Thymus (tissue), 11 donors: ENCODE results near the gene PGA3. TPM values are rescaled to one million over a fixed set of nuclear protein-coding genes. Genes with fewer than 3 reads are reported as not detected.
"Not testable (repeated sequence)": the region's sequence is repeated elsewhere in the genome, so short reads cannot be mapped to it uniquely, and the experiment has no call there.

Source experiments
- DNase-seq, 9 donors: peaks; one replicate each; pipeline ENCODE4 v3.0.0-alpha.2; 2013; ENCODE audit warnings: low spot score in 9 of 9, low read depth in 6 of 9, missing footprints in 1 of 9
- H3K27ac ChIP-seq, 2 donors: one replicate each; pipeline ENCODE4 v1.5.1; 2013; ENCODE audit warnings: control low read depth in 1 of 2, low read depth in 1 of 2, low read length in 1 of 2, mild to moderate bottlenecking in 1 of 2, moderate library complexity in 1 of 2
- H3K27me3 ChIP-seq, 2 donors: one replicate each; pipeline ENCODE4 v1.5.1; 2013; ENCODE audit warnings: low read length in 1 of 2; ENCODE audit not compliant: control insufficient read depth in 2 of 2, insufficient read depth in 1 of 2
- H3K36me3 ChIP-seq, 2 donors: one replicate each; pipeline ENCODE4 v1.5.1; 2013; ENCODE audit warnings: low read length in 1 of 2, mild to moderate bottlenecking in 1 of 2, moderate library complexity in 1 of 2; ENCODE audit not compliant: control insufficient read depth in 2 of 2, insufficient read depth in 2 of 2
- H3K4me1 ChIP-seq, 2 donors: one replicate each; pipeline ENCODE4 v1.5.1; 2013; ENCODE audit warnings: low read length in 2 of 2; ENCODE audit not compliant: control insufficient read depth in 2 of 2, insufficient read depth in 2 of 2
- H3K4me3 ChIP-seq, 2 donors: one replicate each; pipeline ENCODE4 v1.5.1; 2013; ENCODE audit warnings: low read length in 2 of 2, control low read depth in 1 of 2, mild to moderate bottlenecking in 1 of 2
- H3K9me3 ChIP-seq, 2 donors: one replicate each; pipeline ENCODE4 v1.5.1; 2013; ENCODE audit warnings: low read length in 1 of 2, mild to moderate bottlenecking in 1 of 2; ENCODE audit not compliant: control insufficient read depth in 2 of 2, insufficient read depth in 1 of 2
- WGBS: extraction: QIAGEN DNeasy Blood & Tissue Kit; methylation state at CpG from one replicate; pipeline ENCODE4 v1.1.7; 2013; 5-methylcytosine and 5-hydroxymethylcytosine counted together
- polyA plus RNA-seq: library from polyadenylated mRNA; stranded (reverse); fragments of 200-250 nt; gene quantifications from one replicate; pipeline ENCODE4 v1.2.3, GENCODE V29; 2013
- total RNA-seq: library from RNA; stranded (reverse); fragments of 120-200 nt; gene quantifications from one replicate; pipeline ENCODE4 v1.2.4, GENCODE V29; 2013
- donor health status: healthy.

Gene PGA3
- total and polyA plus RNA-seq, 2 donors: 0.80 to 1.3 TPM

DNA sequence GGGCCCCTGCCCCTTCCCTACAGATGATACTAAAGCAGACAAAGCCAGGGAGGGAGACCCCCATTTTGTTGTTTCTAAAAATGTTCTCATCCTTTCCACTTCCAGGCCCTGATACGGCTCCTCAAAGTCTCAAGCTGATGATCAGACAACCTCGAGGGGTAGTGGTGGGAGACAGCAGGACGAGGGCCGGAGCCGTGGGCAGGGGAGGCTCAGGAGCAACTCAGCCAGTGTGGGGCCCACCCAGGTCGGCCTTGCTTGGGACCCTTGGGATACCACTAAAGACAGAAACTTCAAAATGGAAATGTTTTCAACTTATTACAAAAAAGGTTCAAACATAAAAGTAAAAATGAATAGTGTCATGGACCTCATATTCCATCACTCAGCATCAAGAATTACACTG is 26.9 kb upstream of the PGA3 start:
- no peak for DNase-seq
- no peak overlapping the region for H3K4me3 ChIP-seq
- H3K36me3 ChIP-seq: no peaks in the 10 kb centered on the region
- peaks cover 0 to 3% of the 10 kb centered on the region in 2 donors for H3K4me1 ChIP-seq
- H3K27me3 ChIP-seq: peaks cover 0 to 8% of the 10 kb centered on the region in 2 donors
- no peak overlapping the region for H3K27ac ChIP-seq
- WGBS: 95% methylated on average over 6 of the region's 6 CpGs
- no peaks in the 10 kb centered on the region for H3K9me3 ChIP-seq

DNA sequence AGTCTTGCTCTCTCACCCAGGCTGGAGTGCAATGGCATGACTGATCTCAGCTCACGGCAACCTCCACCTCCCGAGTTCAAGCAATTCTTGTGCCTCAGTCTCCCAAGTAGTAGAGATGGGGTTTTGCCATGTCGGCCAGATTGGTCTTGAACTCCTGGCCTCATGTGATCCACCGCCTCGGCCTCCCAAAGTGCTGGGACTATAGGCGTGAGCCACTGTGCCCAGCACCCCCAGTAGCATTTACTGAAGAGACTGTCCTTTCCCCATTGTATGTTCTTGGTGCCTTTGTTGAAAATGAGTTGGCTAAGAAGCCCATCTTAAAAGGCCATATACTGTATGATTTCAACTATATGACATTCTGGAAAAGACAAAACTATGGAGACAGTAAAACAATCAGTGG is 23.1 kb upstream of the PGA3 start:
- H3K9me3 ChIP-seq, H3K27me3 ChIP-seq, H3K27ac ChIP-seq, H3K4me1 ChIP-seq, H3K36me3 ChIP-seq, DNase-seq, H3K4me3 ChIP-seq: not testable (repeated sequence)
- WGBS: 98% methylated on average over 6 of the region's 6 CpGs

- 98% methylated on average over 4 of the region's 4 CpGs for WGBS
- H3K9me3 ChIP-seq: no peaks in the 10 kb centered on the region
Measured at GRCh38 chr11:61181489-61181888, 21.8 kb upstream of the PGA3 start.

DNA sequence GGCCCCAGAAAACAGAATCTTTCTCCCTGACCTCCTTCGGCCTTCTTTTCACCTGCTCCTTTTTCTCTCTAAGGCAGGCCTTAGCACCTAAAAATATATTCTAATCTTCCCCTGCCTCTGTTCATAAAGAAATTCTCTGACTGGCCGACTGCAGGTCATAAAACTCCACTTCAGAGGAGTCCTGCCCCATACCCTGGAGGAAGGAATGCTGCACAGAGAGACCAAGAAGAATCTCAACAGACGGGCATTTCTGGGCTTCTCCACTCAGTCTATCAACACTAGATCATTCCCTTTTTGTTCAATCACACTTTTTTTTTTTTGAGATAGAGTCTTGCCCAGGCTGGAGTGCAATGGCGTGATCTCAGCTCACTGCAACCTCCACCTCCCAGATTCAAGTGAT is 19.7 kb upstream of the PGA3 start:
- Histone ChIP-seq H3K36me3 (no peaks in the 10 kb centered on the region), H3K27ac (no peak overlapping the region), H3K4me3 (no peak overlapping the region), H3K4me1 (no peaks in the 10 kb centered on the region), H3K9me3 (no peaks in the 10 kb centered on the region), H3K27me3 (no peaks in the 10 kb centered on the region)
- no peak for DNase-seq
- 94% methylated on average over 4 of the region's 4 CpGs for WGBS

More at GRCh38 chr11:61181489-61181888, 21.8 kb upstream of the PGA3 start:
- no peaks in the 10 kb centered on the region for H3K27me3 ChIP-seq
- H3K4me1 ChIP-seq: no peaks in the 10 kb centered on the region
- no peaks in the 10 kb centered on the region for H3K36me3 ChIP-seq
- no peak overlapping the region for H3K27ac ChIP-seq
- no peak for DNase-seq
- H3K4me3 ChIP-seq: no peak overlapping the region

DNA sequence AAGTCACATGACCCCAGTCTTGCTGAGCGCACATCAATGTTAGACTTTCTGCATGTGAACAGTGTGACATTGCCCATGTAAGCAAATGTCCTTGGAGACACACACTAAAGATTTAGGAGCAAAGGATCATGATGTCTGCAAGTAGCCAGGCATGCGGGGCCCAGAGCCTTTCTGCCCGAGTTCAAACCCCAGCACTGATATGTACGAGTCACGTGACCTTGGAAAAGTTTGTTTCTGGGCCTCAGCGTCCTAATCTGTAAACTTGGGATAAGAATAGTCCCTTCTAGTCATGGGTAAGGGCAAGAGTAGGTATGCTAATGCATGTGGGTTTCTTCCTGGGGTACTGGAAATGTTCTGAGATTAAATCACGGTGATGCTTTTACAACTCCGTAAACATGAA is 16.8 kb upstream of the PGA3 start:
- H3K27me3 ChIP-seq: no peaks in the 10 kb centered on the region
- no peak overlapping the region for H3K27ac ChIP-seq
- DNase-seq: no peak
- no peak overlapping the region for H3K4me3 ChIP-seq
- no peaks in the 10 kb centered on the region for H3K9me3 ChIP-seq
- WGBS: 96% methylated on average over 8 of the region's 8 CpGs
- H3K4me1 ChIP-seq: no peaks in the 10 kb centered on the region
- H3K36me3 ChIP-seq: no peaks in the 10 kb centered on the region

DNA sequence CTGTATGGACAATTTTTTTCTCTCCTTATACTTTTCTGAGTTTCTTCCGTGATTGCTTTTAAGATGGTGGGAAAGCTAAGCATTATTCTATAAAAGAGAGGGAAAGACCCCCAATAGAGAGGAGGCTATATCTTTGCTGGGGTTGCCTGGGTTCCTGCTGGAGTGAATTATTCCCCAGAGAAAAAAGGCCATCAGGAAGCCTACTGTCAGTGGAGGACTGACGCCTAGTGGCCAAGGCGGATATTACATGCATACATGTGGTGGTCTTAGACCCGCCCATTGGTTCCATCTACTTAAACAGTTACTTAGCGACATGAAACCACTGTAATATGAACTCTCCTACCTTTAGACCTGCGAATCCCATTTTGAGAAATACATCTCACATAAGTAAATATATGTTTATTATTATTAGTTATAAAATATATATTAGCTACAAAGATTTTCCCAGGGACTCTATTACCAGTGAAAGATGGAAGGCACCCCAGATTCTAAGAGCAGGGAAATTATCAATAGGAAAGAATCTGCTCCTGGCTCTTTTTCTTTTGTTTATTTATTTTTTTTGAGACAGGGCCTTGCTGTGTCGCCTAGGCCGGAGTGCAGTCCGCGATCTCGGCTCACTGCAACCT is 15.7 kb upstream of the PGA3 start:
- H3K36me3 ChIP-seq: no peaks in the 10 kb centered on the region
- no peaks in the 10 kb centered on the region for H3K27me3 ChIP-seq
- H3K4me1 ChIP-seq: no peaks in the 10 kb centered on the region
- WGBS: 47% methylated on average over 11 of the region's 11 CpGs
- no peak overlapping the region for H3K4me3 ChIP-seq
- no peak overlapping the region for H3K27ac ChIP-seq
- peak; percentile 52 to 90 (median 83) for DNase-seq
- H3K9me3 ChIP-seq: no peaks in the 10 kb centered on the region

- no peak overlapping the region for H3K4me3 ChIP-seq
- H3K9me3 ChIP-seq: no peaks in the 10 kb centered on the region
- H3K4me1 ChIP-seq: no peaks in the 10 kb centered on the region
- WGBS: 87% methylated on average over 8 of the region's 8 CpGs
- no peak overlapping the region for H3K27ac ChIP-seq
- DNase-seq: no peak
- peaks cover 0 to 4% of the 10 kb centered on the region in 2 donors for H3K27me3 ChIP-seq
- H3K36me3 ChIP-seq: no peaks in the 10 kb centered on the region
Measured at GRCh38 chr11:61189933-61190332, 13.4 kb upstream of the PGA3 start.

GRCh38 chr11:61193596-61193995 is 9.7 kb upstream of the PGA3 start:
- no peaks in the 10 kb centered on the region for H3K36me3 ChIP-seq
- 64% methylated on average over 12 of the region's 12 CpGs for WGBS
- H3K4me1 ChIP-seq: no peaks in the 10 kb centered on the region
- H3K27ac ChIP-seq: no peak overlapping the region
- H3K9me3 ChIP-seq: peaks cover 0 to 3% of the 10 kb centered on the region in 2 donors
- no peak for DNase-seq
- H3K4me3 ChIP-seq: no peak overlapping the region
- H3K27me3 ChIP-seq: peaks cover 0 to 7% of the 10 kb centered on the region in 2 donors

DNA sequence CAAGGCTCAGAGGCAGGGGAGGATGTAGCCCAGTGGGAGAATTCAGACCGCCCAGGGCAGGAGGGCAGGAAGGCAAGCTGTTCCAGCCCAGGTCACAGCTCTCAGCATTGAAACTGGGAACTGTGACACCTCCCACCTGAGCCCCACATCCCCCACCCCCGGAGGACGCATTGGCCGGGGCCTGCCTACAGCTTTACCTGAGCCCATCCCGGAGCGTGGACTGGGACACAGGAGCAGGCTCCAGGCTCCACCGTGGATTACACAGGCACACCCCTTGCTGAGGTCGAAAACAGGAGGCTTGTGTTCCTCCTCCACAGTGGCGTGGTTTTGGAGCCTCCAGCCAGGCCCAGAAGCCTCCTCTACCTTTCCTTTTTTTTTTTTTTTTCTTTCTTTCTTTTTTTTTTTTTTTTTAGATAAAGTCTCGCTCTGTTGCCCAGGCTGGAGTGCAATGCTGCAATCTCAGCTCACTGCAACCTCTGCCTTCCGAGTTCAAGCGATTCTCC is 9.1 kb upstream of the PGA3 start:
- DNase-seq: no peak
- no peaks in the 10 kb centered on the region for H3K4me1 ChIP-seq
- no peak overlapping the region for H3K27ac ChIP-seq
- peaks cover 0 to 3% of the 10 kb centered on the region in 2 donors for H3K9me3 ChIP-seq
- no peak overlapping the region for H3K4me3 ChIP-seq
- peaks cover 0 to 7% of the 10 kb centered on the region in 2 donors for H3K27me3 ChIP-seq
- no peaks in the 10 kb centered on the region for H3K36me3 ChIP-seq
- WGBS: 84% methylated on average over 12 of the region's 12 CpGs
